Measurements from ENCODE around the gene CDC7. TPM values are rescaled to one million over a fixed set of nuclear protein-coding genes. Genes with fewer than 3 reads are reported as not detected.

CDC7 gene
- total and polyA plus RNA-seq, 2 of the 13 experiments (the other 11 are each of a cell fraction or from before 2014, with no cell fraction given), result 2.5 to 12.6 TPM

DNA sequence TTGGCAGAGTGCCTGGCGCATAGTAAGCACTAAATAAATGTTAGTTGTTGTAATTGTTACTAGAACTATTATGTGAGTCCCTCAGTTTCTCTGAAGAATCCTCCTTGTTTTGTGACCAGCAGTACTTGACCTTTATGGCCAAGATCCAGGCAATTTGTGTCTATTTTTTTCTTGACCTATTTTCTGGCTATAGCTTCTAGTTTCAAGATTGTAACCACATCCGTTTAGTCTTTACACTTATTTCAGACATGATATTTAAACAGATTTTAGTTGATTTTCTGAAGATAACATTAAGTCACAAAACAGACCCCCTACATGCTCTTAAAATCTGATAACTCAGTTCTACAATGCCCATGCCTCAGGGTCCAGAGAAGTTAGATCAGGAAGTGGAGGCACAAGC is 50.3 kb downstream of the CDC7 start:
- ATAC-seq, result no peak
- in situ Hi-C loops (cut with HindIII; ENCODE audit: extremely low pct_ligation_motif_present, low pct_unique_long_range_greater_than_20kb), result no loop called here
- CTCF ChIA-PET (ENCODE audit: low intra/inter-chr PET ratio, low total read pairs), result no interaction called here
- TF ChIP-seq ZFP37 (CRISPR knock-in tag; IDR thresholded peaks at IDR 0.05; ENCODE audit: borderline replicate concordance) (no peak), ZKSCAN1 (IDR thresholded peaks at IDR 0.05; ENCODE audit: low read length) (no peak), ZNF577 (CRISPR knock-in tag; IDR thresholded peaks at IDR 0.05; ENCODE audit: borderline replicate concordance, low read depth) (no peak), KLF12 (CRISPR knock-in tag; IDR thresholded peaks at IDR 0.05; ENCODE audit: borderline replicate concordance) (no peak), FOXA3 (CRISPR knock-in tag; IDR thresholded peaks at IDR 0.05) (no peak), TFAP4 (IDR thresholded peaks at IDR 0.05; ENCODE audit: borderline replicate concordance, low read depth) (no peak), ZFP1 (CRISPR knock-in tag; IDR thresholded peaks at IDR 0.05) (no peak), SOX5 (CRISPR knock-in tag; IDR thresholded peaks at IDR 0.05; ENCODE audit: borderline replicate concordance) (no peak), ATF2 (CRISPR knock-in tag; IDR thresholded peaks at IDR 0.05) (no peak), RNF2 (conservative IDR thresholded peaks at IDR 0.05; ENCODE audit: low read depth) (no peak), ZNF850 (CRISPR knock-in tag; conservative IDR thresholded peaks at IDR 0.05) (no peak), NFKBIZ (CRISPR knock-in tag; IDR thresholded peaks at IDR 0.05) (no peak)
- TF ChIP-seq, protein P1, sequence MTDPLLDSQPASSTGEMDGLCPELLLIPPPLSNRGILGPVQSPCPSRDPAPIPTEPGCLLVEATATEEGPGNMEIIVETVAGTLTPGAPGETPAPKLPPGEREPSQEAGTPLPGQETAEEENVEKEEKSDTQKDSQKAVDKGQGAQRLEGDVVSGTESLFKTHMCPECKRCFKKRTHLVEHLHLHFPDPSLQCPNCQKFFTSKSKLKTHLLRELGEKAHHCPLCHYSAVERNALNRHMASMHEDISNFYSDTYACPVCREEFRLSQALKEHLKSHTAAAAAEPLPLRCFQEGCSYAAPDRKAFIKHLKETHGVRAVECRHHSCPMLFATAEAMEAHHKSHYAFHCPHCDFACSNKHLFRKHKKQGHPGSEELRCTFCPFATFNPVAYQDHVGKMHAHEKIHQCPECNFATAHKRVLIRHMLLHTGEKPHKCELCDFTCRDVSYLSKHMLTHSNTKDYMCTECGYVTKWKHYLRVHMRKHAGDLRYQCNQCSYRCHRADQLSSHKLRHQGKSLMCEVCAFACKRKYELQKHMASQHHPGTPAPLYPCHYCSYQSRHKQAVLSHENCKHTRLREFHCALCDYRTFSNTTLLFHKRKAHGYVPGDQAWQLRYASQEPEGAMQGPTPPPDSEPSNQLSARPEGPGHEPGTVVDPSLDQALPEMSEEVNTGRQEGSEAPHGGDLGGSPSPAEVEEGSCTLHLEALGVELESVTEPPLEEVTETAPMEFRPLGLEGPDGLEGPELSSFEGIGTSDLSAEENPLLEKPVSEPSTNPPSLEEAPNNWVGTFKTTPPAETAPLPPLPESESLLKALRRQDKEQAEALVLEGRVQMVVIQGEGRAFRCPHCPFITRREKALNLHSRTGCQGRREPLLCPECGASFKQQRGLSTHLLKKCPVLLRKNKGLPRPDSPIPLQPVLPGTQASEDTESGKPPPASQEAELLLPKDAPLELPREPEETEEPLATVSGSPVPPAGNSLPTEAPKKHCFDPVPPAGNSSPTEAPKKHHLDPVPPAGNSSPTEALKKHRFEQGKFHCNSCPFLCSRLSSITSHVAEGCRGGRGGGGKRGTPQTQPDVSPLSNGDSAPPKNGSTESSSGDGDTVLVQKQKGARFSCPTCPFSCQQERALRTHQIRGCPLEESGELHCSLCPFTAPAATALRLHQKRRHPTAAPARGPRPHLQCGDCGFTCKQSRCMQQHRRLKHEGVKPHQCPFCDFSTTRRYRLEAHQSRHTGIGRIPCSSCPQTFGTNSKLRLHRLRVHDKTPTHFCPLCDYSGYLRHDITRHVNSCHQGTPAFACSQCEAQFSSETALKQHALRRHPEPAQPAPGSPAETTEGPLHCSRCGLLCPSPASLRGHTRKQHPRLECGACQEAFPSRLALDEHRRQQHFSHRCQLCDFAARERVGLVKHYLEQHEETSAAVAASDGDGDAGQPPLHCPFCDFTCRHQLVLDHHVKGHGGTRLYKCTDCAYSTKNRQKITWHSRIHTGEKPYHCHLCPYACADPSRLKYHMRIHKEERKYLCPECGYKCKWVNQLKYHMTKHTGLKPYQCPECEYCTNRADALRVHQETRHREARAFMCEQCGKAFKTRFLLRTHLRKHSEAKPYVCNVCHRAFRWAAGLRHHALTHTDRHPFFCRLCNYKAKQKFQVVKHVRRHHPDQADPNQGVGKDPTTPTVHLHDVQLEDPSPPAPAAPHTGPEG (CRISPR knock-in tag; IDR thresholded peaks at IDR 0.05), result no peak
- TF ChIP-seq, protein P2, sequence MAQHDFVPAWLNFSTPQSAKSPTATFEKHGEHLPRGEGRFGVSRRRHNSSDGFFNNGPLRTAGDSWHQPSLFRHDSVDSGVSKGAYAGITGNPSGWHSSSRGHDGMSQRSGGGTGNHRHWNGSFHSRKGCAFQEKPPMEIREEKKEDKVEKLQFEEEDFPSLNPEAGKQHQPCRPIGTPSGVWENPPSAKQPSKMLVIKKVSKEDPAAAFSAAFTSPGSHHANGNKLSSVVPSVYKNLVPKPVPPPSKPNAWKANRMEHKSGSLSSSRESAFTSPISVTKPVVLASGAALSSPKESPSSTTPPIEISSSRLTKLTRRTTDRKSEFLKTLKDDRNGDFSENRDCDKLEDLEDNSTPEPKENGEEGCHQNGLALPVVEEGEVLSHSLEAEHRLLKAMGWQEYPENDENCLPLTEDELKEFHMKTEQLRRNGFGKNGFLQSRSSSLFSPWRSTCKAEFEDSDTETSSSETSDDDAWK (CRISPR knock-in tag; IDR thresholded peaks at IDR 0.05), result no peak
- TF ChIP-seq, protein P3, sequence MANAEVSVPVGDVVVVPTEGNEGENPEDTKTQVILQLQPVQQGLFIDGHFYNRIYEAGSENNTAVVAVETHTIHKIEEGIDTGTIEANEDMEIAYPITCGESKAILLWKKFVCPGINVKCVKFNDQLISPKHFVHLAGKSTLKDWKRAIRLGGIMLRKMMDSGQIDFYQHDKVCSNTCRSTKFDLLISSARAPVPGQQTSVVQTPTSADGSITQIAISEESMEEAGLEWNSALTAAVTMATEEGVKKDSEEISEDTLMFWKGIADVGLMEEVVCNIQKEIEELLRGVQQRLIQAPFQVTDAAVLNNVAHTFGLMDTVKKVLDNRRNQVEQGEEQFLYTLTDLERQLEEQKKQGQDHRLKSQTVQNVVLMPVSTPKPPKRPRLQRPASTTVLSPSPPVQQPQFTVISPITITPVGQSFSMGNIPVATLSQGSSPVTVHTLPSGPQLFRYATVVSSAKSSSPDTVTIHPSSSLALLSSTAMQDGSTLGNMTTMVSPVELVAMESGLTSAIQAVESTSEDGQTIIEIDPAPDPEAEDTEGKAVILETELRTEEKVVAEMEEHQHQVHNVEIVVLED (CRISPR knock-in tag; IDR thresholded peaks at IDR 0.05; ENCODE audit: borderline replicate concordance), result no peak

More for the DNA sequence above, 50.3 kb downstream of the CDC7 start:
- no TSS peak for BruUV-seq (replicated peaks)
- DNase-seq (ENCODE audit: low spot score), result no peak
- Histone ChIP-seq H3K9me3 (ENCODE audit: low read length) (no peaks in the 10 kb centered on the region), H3K4me3 (replicated peaks in 1 of 3; ENCODE audit: insufficient read depth in 1 of 3, low read depth in 2 of 3, low read length in 3 of 3) (no peak overlapping the region), H3K79me2 (ENCODE audit: insufficient read depth, low read length) (no peaks in the 10 kb centered on the region), H4K20me1 (ENCODE audit: insufficient read depth, low read length) (no peaks in the 10 kb centered on the region), H3K36me3 (replicated peaks in 1 of 2; ENCODE audit: control insufficient read depth in 1 of 2, insufficient read depth in 2 of 2, low read length in 2 of 2) (no peaks in the 10 kb centered on the region), H3K27ac (ENCODE audit: extremely low read length, insufficient read depth, low read length) (no peak overlapping the region), H3K4me1 (ENCODE audit: insufficient read depth, low read length) (peaks cover 4% of the 10 kb centered on the region; the same call in 1 of the 2 replicates), H3K9ac (ENCODE audit: insufficient read depth, low read depth, low read length) (no peak overlapping the region), H3K27me3 (ENCODE audit: control insufficient read depth in 1 of 2, insufficient read depth in 2 of 2, low read length in 2 of 2) (peaks cover 0 to 2% of the 10 kb centered on the region in 2 experiments; a peak in 2 of 5 replicates), H3K4me2 (ENCODE audit: low read depth, low read length) (no peak overlapping the region), H2AFZ (ENCODE audit: low read length) (no peak overlapping the region)
- POLR2A ChIA-PET, result no interaction called here
- no peak for FAIRE-seq
- 12% methylated on average over 2 of the region's 2 CpGs for WGBS (ENCODE audit: low lambda C conversion rate)
- intact Hi-C loops (cut with micrococcal nuclease; ENCODE audit: unreplicated experiment), result loop anchor here (10.0 kb wide), 1 partner anchor 374 kb away; no protein-coding TSS in a partner anchor

All from HepG2 (cell line).